H9 (cell line): ENCODE measurements around the gene MLLT3. TPM values are rescaled to one million over a fixed set of nuclear protein-coding genes. Genes with fewer than 3 reads are reported as not detected.

ENCODE experiments used
- DNase-seq: peaks from one replicate; pipeline ENCODE4 v3.0.0-alpha.2; 2017
- H2AFZ ChIP-seq: one replicate; pipeline ENCODE4 v1.6.1; 2013; ENCODE audit warnings: mild to moderate bottlenecking, low read length, control low read depth, moderate library complexity
- H2AK5ac ChIP-seq: 2 replicates; pipeline ENCODE4 v1.6.1; 2013; ENCODE audit warnings: low read length, control low read depth, mixed read lengths; ENCODE audit not compliant: insufficient read length
- H2BK120ac ChIP-seq: one replicate; pipeline ENCODE4 v1.6.1; 2013; ENCODE audit warnings: low read depth, mild to moderate bottlenecking, low read length, control low read depth, inconsistent platforms; ENCODE audit not compliant: poor library complexity, severe bottlenecking
- H2BK12ac ChIP-seq: 2 replicates; pipeline ENCODE4 v1.6.1; 2013; ENCODE audit warnings: low read length, control low read depth, mixed read lengths, low read depth; ENCODE audit not compliant: insufficient read length
- H2BK15ac ChIP-seq: 2 replicates; pipeline ENCODE4 v1.6.1; 2013; ENCODE audit warnings: low read depth, low read length, control low read depth
- H2BK20ac ChIP-seq: one replicate; pipeline ENCODE4 v1.6.1; 2013; ENCODE audit warnings: low read depth, mild to moderate bottlenecking, low read length, control low read depth, inconsistent platforms; ENCODE audit not compliant: poor library complexity, severe bottlenecking
- H2BK5ac ChIP-seq: 2 replicates; pipeline ENCODE4 v1.6.1; 2013; ENCODE audit warnings: low read length, control low read depth, mixed read lengths; ENCODE audit not compliant: insufficient read length
- H3K14ac ChIP-seq: 2 replicates; pipeline ENCODE4 v1.6.1; 2013; ENCODE audit warnings: low read length, control low read depth; ENCODE audit not compliant: insufficient read depth
- H3K18ac ChIP-seq: 2 replicates; pipeline ENCODE4 v1.6.1; 2013; ENCODE audit warnings: low read depth, mild to moderate bottlenecking, mixed read lengths, low read length, control low read depth; ENCODE audit not compliant: insufficient read length
- H3K23ac ChIP-seq: 2 replicates; pipeline ENCODE4 v1.6.1; 2013; ENCODE audit warnings: low read length, control low read depth, mixed read lengths, low read depth; ENCODE audit not compliant: insufficient read length
- H3K23me2 ChIP-seq: 2 replicates; pipeline ENCODE4 v1.6.1; 2013; ENCODE audit warnings: low read depth, mild to moderate bottlenecking, mixed read lengths, low read length, control low read depth; ENCODE audit not compliant: insufficient read length, poor library complexity, severe bottlenecking
- H3K27ac ChIP-seq: 2 replicates; pipeline ENCODE4 v1.5.1; 2013; ENCODE audit warnings: low read length, control low read depth, mixed read lengths, low read depth; ENCODE audit not compliant: insufficient read length
- H3K27me3 ChIP-seq: 2 replicates; pipeline ENCODE4 v1.6.1; 2013; ENCODE audit warnings: low read length, control low read depth, inconsistent platforms; ENCODE audit not compliant: insufficient read depth
- H3K4ac ChIP-seq: 2 replicates; pipeline ENCODE4 v1.6.1; 2013; ENCODE audit warnings: low read depth, mild to moderate bottlenecking, control low read depth, inconsistent platforms, low read length, moderate library complexity
- H3K4me1 ChIP-seq: 2 replicates; pipeline ENCODE4 v1.6.1; 2013; ENCODE audit warnings: low read length, control low read depth, inconsistent platforms; ENCODE audit not compliant: insufficient read depth
- H3K4me2 ChIP-seq: 2 replicates; pipeline ENCODE4 v1.6.1; 2013; ENCODE audit warnings: low read length, control low read depth, mixed read lengths; ENCODE audit not compliant: insufficient read length, insufficient read depth
- H3K56ac ChIP-seq: 2 replicates; pipeline ENCODE4 v1.6.1; 2013; ENCODE audit warnings: low read depth, mild to moderate bottlenecking, mixed read lengths, low read length, control low read depth; ENCODE audit not compliant: insufficient read length
- H3K79me1 ChIP-seq: 2 replicates; pipeline ENCODE4 v1.6.1; 2013; ENCODE audit warnings: low read depth, mild to moderate bottlenecking, moderate library complexity, low read length, control low read depth, inconsistent platforms; ENCODE audit not compliant: insufficient read depth, poor library complexity, severe bottlenecking
- H3K79me2 ChIP-seq: 2 replicates; pipeline ENCODE4 v1.6.1; 2013; ENCODE audit warnings: low read length, control low read depth, inconsistent platforms; ENCODE audit not compliant: insufficient read depth
- H3K9ac ChIP-seq: 2 replicates; pipeline ENCODE4 v1.6.1; 2013; ENCODE audit warnings: low read length, control low read depth, mixed read lengths; ENCODE audit not compliant: insufficient read length; ENCODE audit errors: extremely low read depth
- H3K9me3 ChIP-seq: one replicate; pipeline ENCODE4 v1.6.1; 2013; ENCODE audit warnings: low read depth, low read length, inconsistent platforms; ENCODE audit not compliant: control insufficient read depth
- H3T11ph ChIP-seq: one replicate; pipeline ENCODE4 v1.6.1; 2013; ENCODE audit warnings: mild to moderate bottlenecking, low read length, control low read depth, inconsistent platforms
- H4K20me1 ChIP-seq: one replicate; pipeline ENCODE4 v1.6.1; 2013; ENCODE audit not compliant: control insufficient read depth, insufficient read length, insufficient read depth
- H4K5ac ChIP-seq: 2 replicates; pipeline ENCODE4 v1.6.1; 2013; ENCODE audit warnings: low read depth, mild to moderate bottlenecking, mixed read lengths, low read length, control low read depth; ENCODE audit not compliant: insufficient read length
- H4K8ac ChIP-seq: replicated peaks from 2 replicates; pipeline ENCODE4 v1.6.1; 2013; ENCODE audit warnings: low read length, control low read depth, mixed read lengths, low read depth; ENCODE audit not compliant: insufficient read length
- H4K91ac ChIP-seq: 2 replicates; pipeline ENCODE4 v1.6.1; 2013; ENCODE audit warnings: low read depth, mild to moderate bottlenecking, moderate library complexity, mixed read lengths, low read length, control low read depth; ENCODE audit not compliant: insufficient read length
- H3K27ac Mint-ChIP-seq, 3 experiments: 2 replicates in 2 of 3; 3 replicates in 1 of 3; pipeline ENCODE4 v1.8.0; 2020 to 2021; ENCODE audit warnings: mixed read lengths in 3 of 3, mild to moderate bottlenecking in 1 of 3, moderate library complexity in 1 of 3
- H3K27me3 Mint-ChIP-seq: 2 replicates; pipeline ENCODE4 v1.8.0; 2021; ENCODE audit warnings: low read depth, mild to moderate bottlenecking, moderate library complexity, mixed read lengths
- H3K36me3 Mint-ChIP-seq, 3 experiments: 2 replicates in 2 of 3; 3 replicates in 1 of 3; pipeline ENCODE4 v1.8.0; 2020 to 2021; ENCODE audit warnings: low read depth in 3 of 3, mixed read lengths in 3 of 3; ENCODE audit not compliant: insufficient read depth in 1 of 3
- H3K4me1 Mint-ChIP-seq, 2 experiments: 2 replicates each; pipeline ENCODE4 v1.8.0; 2020; ENCODE audit warnings: mixed read lengths in 2 of 2
- H3K4me3 Mint-ChIP-seq, 2 experiments: 2 replicates in 1 of 2; 3 replicates in 1 of 2; pipeline ENCODE4 v1.8.0; 2020 to 2021; ENCODE audit warnings: mild to moderate bottlenecking in 2 of 2, mixed read lengths in 2 of 2, moderate library complexity in 1 of 2
- H3K9me3 Mint-ChIP-seq, 2 experiments: 2 replicates in 1 of 2; 3 replicates in 1 of 2; pipeline ENCODE4 v1.8.0; 2020; ENCODE audit warnings: mild to moderate bottlenecking in 2 of 2, mixed read lengths in 2 of 2, moderate library complexity in 1 of 2
- WGBS: extraction: QIAGEN DNeasy Blood & Tissue Kit; methylation state at CpG from one replicate; pipeline ENCODE4 v1.1.7; 2013; ENCODE audit warnings: missing lambda C conversion rate, low lambda C conversion rate, mixed read lengths; ENCODE audit not compliant: insufficient read length; ENCODE audit errors: extremely low coverage; 5-methylcytosine and 5-hydroxymethylcytosine counted together
- total RNA-seq: library from RNA; stranded (reverse); gene quantifications from 2 replicates; pipeline ENCODE4 v1.2.1, GENCODE V29; 2021
- TF ChIP-seq, protein P1 (sequence below): fragments of 200-600 bp; sonication (generic); conservative IDR thresholded peaks from 3 replicates; pipeline ENCODE4 v1.8.0; 2021; ENCODE audit warnings: antibody characterized with exemption, mild to moderate bottlenecking

Gene MLLT3
- total RNA-seq, 1 experiment from 2014 or later: 3.9 TPM

DNA sequence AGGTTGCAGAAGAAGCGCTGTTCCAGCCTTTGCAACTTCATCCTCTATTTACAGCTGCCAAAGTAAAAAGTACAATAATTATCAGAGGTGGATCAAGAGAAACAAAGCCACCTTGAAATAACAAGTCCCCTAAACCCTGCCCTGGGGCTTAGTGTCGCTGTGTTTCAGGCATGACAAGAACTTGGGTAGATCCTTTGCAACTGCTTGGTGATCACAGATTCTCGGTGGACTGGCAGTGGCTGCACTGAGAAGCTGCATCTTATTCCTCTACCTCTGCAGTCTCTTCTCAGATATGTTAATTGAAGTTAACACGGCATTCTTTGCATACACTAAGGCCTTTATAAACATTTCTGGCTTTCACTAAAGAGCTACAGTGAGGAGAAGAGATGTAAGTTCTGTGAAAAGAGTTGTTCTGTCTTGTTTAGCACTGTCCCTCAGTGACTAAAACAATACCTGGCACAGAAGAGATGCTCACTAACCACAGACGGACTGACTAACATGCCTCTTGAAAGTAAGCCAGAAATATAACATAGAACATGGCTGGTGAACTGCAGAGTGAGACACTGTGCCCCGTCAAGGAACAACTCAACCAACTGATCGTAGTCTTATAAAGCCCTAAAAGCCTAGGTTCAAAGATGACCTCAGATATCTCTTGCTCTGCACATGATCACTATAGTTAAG, 144.2 kb downstream of the MLLT3 start:
- Mint-ChIP-seq H3K9me3 (no peaks in the 10 kb centered on the region), H3K27me3 (no peaks in the 10 kb centered on the region)
- H3K23ac ChIP-seq: no peak overlapping the region

More for the DNA sequence above, 144.2 kb downstream of the MLLT3 start:
- Histone ChIP-seq H2BK120ac (no peak overlapping the region), H3K23me2 (no peaks in the 10 kb centered on the region), H2AK5ac (no peak overlapping the region), H3K18ac (no peak overlapping the region), H4K8ac (no peak overlapping the region), H3K4ac (no peak overlapping the region), H2BK5ac (no peak overlapping the region), H3K9ac (no peak overlapping the region), H2BK12ac (no peak overlapping the region), H4K91ac (no peak overlapping the region), H3K79me2 (no peaks in the 10 kb centered on the region), H3T11ph (no peak overlapping the region), H3K14ac (no peak overlapping the region), H4K5ac (no peak overlapping the region), H3K56ac (no peak overlapping the region), H3K79me1 (no peaks in the 10 kb centered on the region), H4K20me1 (no peaks in the 10 kb centered on the region), H3K9me3 (no peaks in the 10 kb centered on the region), H2BK20ac (no peak overlapping the region), H2BK15ac (no peak overlapping the region), H3K4me1 (no peaks in the 10 kb centered on the region; the same call in 1 of the 2 replicates), H3K27ac (no peak overlapping the region), H2AFZ (no peak overlapping the region), H3K4me2 (no peak overlapping the region), H3K27me3 (no peaks in the 10 kb centered on the region; the same call in 1 of the 2 replicates)
- Mint-ChIP-seq H3K36me3 (no peaks in the 10 kb centered on the region; a peak in 1 of 7 replicates), H3K4me1 (peaks cover 35 to 36% of the 10 kb centered on the region in 2 experiments), H3K27ac (no peak overlapping the region; a peak in 1 of 7 replicates), H3K4me3 (no peak overlapping the region)
- DNase-seq: no peak
- WGBS: no CpG with 5 or more reads among the region's 7 CpGs
- TF ChIP-seq, protein P1, sequence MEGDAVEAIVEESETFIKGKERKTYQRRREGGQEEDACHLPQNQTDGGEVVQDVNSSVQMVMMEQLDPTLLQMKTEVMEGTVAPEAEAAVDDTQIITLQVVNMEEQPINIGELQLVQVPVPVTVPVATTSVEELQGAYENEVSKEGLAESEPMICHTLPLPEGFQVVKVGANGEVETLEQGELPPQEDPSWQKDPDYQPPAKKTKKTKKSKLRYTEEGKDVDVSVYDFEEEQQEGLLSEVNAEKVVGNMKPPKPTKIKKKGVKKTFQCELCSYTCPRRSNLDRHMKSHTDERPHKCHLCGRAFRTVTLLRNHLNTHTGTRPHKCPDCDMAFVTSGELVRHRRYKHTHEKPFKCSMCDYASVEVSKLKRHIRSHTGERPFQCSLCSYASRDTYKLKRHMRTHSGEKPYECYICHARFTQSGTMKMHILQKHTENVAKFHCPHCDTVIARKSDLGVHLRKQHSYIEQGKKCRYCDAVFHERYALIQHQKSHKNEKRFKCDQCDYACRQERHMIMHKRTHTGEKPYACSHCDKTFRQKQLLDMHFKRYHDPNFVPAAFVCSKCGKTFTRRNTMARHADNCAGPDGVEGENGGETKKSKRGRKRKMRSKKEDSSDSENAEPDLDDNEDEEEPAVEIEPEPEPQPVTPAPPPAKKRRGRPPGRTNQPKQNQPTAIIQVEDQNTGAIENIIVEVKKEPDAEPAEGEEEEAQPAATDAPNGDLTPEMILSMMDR: no peak
